Cardiac fibroblast (primary cell): ENCODE data around the gene PLPPR2.

Experiments used
- DNase-seq, 2 donors: peaks; one replicate each; pipeline versions ENCODE4 v3.0.0 to v3.0.0-alpha.2; 2010; ENCODE audit warnings: low read depth in 2 of 2
- H3K4me3 ChIP-seq, 2 donors: replicated peaks in 1 of 2; 1 replicate in 1 of 2; 2 replicates in 1 of 2; pipeline ENCODE4 v1.5.1; 2011; ENCODE audit warnings: low read depth in 2 of 2, low read length in 2 of 2, mild to moderate bottlenecking in 2 of 2, moderate library complexity in 1 of 2
- CTCF ChIP-seq: IDR thresholded peaks from one replicate; pipeline ENCODE4 v1.5.1; 2011; ENCODE audit warnings: low read depth, mild to moderate bottlenecking, low read length, inconsistent platforms

Gene PLPPR2

DNA sequence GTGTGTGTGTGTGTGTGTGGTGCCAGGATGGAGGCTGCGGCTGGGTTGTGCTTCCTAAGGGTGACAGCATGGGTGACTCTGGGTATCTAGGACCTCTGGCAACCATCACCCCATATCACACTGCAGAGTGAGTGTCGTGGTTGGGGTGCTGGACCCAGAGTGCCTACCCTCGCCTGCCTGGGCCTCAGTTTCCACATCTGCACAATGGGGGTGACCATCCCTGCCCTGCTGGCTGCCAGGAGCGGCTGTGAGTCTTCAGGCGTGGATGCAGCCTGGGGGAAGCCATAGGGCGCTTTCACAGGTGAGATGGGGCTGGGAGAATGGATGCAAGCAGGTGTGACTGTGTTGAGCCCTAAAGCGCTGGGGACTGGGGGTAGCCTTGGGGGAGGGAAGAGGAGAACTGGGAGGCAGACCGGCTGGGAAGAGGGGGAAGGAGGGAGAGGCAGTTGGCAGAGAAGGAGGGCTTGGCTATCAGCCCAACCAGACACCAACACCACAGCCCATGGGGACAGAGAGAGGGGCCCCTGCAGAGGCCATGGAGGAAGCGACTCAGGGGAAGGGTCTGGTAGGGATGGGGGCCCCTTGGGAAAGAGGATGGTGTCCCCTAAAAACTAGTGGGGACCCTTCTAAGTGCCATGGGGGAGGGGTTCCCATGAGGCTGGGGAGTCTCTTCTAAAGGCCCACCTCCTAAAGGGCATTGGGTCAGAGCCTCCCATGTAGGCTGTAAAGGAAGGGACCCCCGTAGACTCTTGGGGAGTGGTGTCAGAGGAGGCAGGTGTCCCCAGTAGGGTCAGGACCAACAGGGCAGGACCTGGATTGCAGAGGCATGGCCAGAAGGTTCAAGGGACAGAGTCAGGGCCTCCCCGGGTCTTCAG lies 1.7 kb downstream of the PLPPR2 start:
- DNase-seq = no peak
- TF ChIP-seq CTCF = no peak
- H3K4me3 ChIP-seq = no peak overlapping the region

DNA sequence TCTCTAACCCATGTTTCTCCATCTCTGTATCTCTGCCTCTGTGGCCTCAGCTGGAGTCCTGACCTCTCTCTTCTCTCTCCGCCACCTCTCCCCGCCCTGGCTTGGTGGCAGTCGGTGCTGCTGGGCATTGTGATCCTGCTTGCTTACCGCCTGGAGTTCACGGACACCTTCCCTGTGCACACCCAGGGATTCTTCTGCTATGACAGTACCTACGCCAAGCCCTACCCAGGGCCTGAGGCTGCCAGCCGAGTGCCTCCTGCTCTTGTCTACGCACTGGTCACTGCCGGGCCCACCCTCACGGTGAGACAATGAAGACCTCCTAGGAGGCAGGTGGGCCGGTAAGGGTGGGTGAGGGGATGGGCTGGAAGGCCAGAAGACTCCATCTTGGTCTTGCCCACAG lies 4.2 kb downstream of the PLPPR2 start:
- no peak for TF ChIP-seq CTCF
- no peak for DNase-seq
- H3K4me3 ChIP-seq = no peak overlapping the region

DNA sequence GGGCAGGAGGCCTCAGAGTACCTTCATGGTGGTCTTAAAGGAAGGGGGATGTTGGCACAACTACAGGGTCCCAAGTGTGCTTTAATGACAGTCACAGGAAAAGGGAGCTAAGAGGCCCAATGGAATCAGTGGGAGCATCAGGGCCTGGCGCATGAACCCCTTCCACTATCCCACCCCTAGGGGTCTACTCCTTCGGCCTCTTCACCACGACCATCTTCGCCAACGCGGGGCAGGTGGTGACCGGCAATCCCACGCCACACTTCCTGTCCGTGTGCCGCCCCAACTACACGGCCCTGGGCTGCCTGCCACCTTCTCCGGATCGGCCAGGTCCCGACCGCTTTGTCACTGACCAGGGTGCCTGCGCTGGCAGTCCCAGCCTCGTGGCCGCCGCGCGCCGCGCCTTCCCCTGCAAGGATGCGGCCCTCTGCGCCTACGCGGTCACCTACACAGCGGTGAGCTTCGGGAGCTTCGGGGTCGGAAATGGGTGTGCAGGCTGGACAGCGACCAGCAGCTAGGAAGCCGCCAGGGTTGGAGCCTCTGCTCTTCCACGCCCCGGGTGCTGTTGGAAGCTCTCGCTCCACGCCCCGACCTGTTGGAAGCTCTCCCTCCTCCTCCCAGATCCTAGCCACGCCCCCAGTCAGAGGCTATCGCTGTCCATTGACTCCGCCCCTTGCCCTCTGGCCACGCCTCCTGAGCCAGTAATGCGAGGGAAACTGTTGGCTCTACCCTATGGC lies 6.0 kb downstream of the PLPPR2 start:
- H3K4me3 ChIP-seq = no peak overlapping the region
- TF ChIP-seq CTCF = no peak
- no peak for DNase-seq

- TF ChIP-seq CTCF = no peak
- DNase-seq = no peak
- H3K4me3 ChIP-seq = no peak overlapping the region
Measured at GRCh38 chr19:11361771-11362731, 6.8 kb downstream of the PLPPR2 start.

GRCh38 chr19:11363881-11364280 lies 8.6 kb downstream of the PLPPR2 start:
- no peak for DNase-seq
- no peak for TF ChIP-seq CTCF
- no peak overlapping the region for H3K4me3 ChIP-seq

- TF ChIP-seq CTCF = no peak
- H3K4me3 ChIP-seq = no peak overlapping the region
- no peak for DNase-seq
Measured at GRCh38 chr19:11364296-11364904, 9.2 kb downstream of the PLPPR2 start.
